Loucy (cell line): ENCODE measurements around the gene MYOT.

Experiments used
- H2AFZ ChIP-seq: fragments of 200-600 bp; sonication (generic); 2 replicates; pipeline ENCODE4 v1.6.0; 2016; ENCODE audit warnings: antibody characterized with exemption, mild to moderate bottlenecking, low read length, moderate library complexity
- H3F3A ChIP-seq: fragments of 200-600 bp; 2 replicates; pipeline ENCODE4 v1.6.0; 2016; ENCODE audit warnings: antibody characterized with exemption, low read depth, mild to moderate bottlenecking
- H3K27me3 ChIP-seq: fragments of 200-600 bp; sonication (generic); 2 replicates; pipeline ENCODE4 v1.6.1; 2014; ENCODE audit warnings: low read length, mild to moderate bottlenecking; ENCODE audit not compliant: insufficient read depth, poor library complexity, severe bottlenecking
- H3K36me3 ChIP-seq: fragments of 200-600 bp; sonication (generic); 2 replicates; pipeline ENCODE4 v1.6.1; 2016; ENCODE audit warnings: low read length; ENCODE audit not compliant: insufficient read depth
- H3K4me1 ChIP-seq: fragments of 200-600 bp; sonication (generic); 2 replicates; pipeline ENCODE4 v1.5.1; 2014; ENCODE audit warnings: low read length, mild to moderate bottlenecking; ENCODE audit not compliant: insufficient read depth, poor library complexity, severe bottlenecking
- H3K4me2 ChIP-seq: fragments of 200-600 bp; sonication (generic); 2 replicates; pipeline ENCODE4 v1.6.0; 2014; ENCODE audit warnings: antibody characterized with exemption, low read length, low read depth, mild to moderate bottlenecking; ENCODE audit not compliant: poor library complexity, severe bottlenecking
- H3K4me3 ChIP-seq: fragments of 200-600 bp; sonication (generic); 2 replicates; pipeline ENCODE4 v1.5.1; 2014; ENCODE audit warnings: low read length, mild to moderate bottlenecking, mixed read lengths; ENCODE audit not compliant: poor library complexity, severe bottlenecking
- H3K79me2 ChIP-seq: fragments of 200-600 bp; sonication (generic); 2 replicates; pipeline ENCODE4 v1.6.1; 2014; ENCODE audit warnings: low read length; ENCODE audit not compliant: insufficient read depth
- H3K9ac ChIP-seq: fragments of 200-600 bp; sonication (generic); 2 replicates; pipeline ENCODE4 v1.6.0; 2014; ENCODE audit warnings: mild to moderate bottlenecking, low read depth, low read length, moderate library complexity; ENCODE audit not compliant: poor library complexity, severe bottlenecking
- H3K9me2 ChIP-seq: fragments of 200-600 bp; sonication (generic); replicated peaks from 2 replicates; pipeline ENCODE4 v1.6.1; 2016; ENCODE audit warnings: low read depth, low read length, mixed read lengths
- H3K9me3 ChIP-seq: fragments of 200-600 bp; sonication (generic); 2 replicates; pipeline ENCODE4 v1.6.1; 2014; ENCODE audit warnings: mild to moderate bottlenecking, antibody characterized with exemption, low read length, low read depth; ENCODE audit not compliant: insufficient read depth
- H4K20me1 ChIP-seq: fragments of 200-600 bp; sonication (generic); 2 replicates; pipeline ENCODE4 v1.6.0; 2014; ENCODE audit warnings: antibody characterized with exemption, low read length, mild to moderate bottlenecking; ENCODE audit not compliant: insufficient read depth, poor library complexity, severe bottlenecking
- EZH2phosphoT487 ChIP-seq: fragments of 200-600 bp; IDR thresholded peaks from 2 replicates; pipeline ENCODE4 v1.6.1; 2018; ENCODE audit warnings: antibody characterized with exemption, mild to moderate bottlenecking, moderate library complexity, borderline replicate concordance
- TF ChIP-seq, protein P1 (sequence below): fragments of 200-600 bp; sonication (generic); conservative IDR thresholded peaks from 2 replicates; pipeline ENCODE4 v1.5.1; 2014; ENCODE audit warnings: mild to moderate bottlenecking, antibody characterized with exemption, low read length

MYOT gene, protein sequence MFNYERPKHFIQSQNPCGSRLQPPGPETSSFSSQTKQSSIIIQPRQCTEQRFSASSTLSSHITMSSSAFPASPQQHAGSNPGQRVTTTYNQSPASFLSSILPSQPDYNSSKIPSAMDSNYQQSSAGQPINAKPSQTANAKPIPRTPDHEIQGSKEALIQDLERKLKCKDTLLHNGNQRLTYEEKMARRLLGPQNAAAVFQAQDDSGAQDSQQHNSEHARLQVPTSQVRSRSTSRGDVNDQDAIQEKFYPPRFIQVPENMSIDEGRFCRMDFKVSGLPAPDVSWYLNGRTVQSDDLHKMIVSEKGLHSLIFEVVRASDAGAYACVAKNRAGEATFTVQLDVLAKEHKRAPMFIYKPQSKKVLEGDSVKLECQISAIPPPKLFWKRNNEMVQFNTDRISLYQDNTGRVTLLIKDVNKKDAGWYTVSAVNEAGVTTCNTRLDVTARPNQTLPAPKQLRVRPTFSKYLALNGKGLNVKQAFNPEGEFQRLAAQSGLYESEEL

DNA sequence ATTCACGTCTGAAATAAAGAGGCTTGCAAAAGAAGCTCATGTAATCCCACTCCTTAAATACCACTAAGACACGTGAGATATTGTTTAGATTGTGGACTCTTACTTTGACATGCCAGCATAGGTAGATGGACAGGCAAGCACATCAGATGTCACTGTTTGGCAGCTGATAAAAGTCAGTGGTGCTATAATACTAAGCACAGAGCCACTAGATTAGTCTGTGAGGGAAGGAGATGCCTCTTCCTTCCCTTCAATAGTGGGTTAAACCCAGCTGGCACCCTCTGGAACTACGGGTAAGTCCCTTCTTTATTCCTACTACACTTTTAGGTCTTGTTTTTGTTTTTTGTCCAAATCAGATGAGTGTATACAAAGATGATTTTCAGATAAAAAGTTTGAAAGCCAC is at the start of gene MYOT:
Gene MYOT, plus strand, starts transcription at position 197 of the 400 bp plus-strand sequence. CDS start 2,792 bp downstream, outside the sequence.
- H3K36me3 ChIP-seq, result no peaks in the 10 kb centered on the region
- no peaks in the 10 kb centered on the region for H3K27me3 ChIP-seq
- H3K9ac ChIP-seq, result no peak within 1 kb of the TSS
- H3K9me2 ChIP-seq, result no peaks in the 10 kb centered on the region
- H3K4me3 ChIP-seq, result no peak within 1 kb of the TSS
- no peak within 1 kb of the TSS for H2AFZ ChIP-seq
- H4K20me1 ChIP-seq, result no peaks in the 10 kb centered on the region
- H3K79me2 ChIP-seq, result no peaks in the 10 kb centered on the region
- TF ChIP-seq, protein P1, sequence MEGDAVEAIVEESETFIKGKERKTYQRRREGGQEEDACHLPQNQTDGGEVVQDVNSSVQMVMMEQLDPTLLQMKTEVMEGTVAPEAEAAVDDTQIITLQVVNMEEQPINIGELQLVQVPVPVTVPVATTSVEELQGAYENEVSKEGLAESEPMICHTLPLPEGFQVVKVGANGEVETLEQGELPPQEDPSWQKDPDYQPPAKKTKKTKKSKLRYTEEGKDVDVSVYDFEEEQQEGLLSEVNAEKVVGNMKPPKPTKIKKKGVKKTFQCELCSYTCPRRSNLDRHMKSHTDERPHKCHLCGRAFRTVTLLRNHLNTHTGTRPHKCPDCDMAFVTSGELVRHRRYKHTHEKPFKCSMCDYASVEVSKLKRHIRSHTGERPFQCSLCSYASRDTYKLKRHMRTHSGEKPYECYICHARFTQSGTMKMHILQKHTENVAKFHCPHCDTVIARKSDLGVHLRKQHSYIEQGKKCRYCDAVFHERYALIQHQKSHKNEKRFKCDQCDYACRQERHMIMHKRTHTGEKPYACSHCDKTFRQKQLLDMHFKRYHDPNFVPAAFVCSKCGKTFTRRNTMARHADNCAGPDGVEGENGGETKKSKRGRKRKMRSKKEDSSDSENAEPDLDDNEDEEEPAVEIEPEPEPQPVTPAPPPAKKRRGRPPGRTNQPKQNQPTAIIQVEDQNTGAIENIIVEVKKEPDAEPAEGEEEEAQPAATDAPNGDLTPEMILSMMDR, result no peak
- TF ChIP-seq EZH2phosphoT487, result no peak
- H3F3A ChIP-seq, result no peaks in the 10 kb centered on the region
- H3K4me2 ChIP-seq, result peak within 1 kb of the TSS; percentile 3
- H3K9me3 ChIP-seq, result no peaks in the 10 kb centered on the region
- peaks cover 12% of the 10 kb centered on the region for H3K4me1 ChIP-seq

DNA sequence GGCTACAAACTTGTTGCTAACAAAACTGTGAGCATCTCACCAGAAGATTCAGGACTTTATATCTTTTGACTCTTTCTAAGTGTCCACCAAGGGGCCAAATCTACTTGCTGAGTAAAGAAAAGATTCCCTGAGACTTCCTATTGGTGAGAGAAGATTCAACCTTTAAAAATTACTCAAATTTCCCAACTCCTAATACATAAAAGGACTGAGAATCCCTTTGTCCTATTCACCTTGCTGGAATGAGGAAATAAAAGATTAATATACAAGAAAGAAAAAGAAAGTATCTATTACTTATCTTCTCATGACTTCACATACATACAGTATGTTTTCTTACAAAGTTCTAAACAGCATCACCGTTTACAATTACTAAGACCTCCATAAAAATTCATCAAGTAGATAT is 47.9 kb upstream of the MYOT start:
- TF ChIP-seq, protein P1, result no peak
- no peak for TF ChIP-seq EZH2phosphoT487
- no peaks in the 10 kb centered on the region for H3F3A ChIP-seq

DNA sequence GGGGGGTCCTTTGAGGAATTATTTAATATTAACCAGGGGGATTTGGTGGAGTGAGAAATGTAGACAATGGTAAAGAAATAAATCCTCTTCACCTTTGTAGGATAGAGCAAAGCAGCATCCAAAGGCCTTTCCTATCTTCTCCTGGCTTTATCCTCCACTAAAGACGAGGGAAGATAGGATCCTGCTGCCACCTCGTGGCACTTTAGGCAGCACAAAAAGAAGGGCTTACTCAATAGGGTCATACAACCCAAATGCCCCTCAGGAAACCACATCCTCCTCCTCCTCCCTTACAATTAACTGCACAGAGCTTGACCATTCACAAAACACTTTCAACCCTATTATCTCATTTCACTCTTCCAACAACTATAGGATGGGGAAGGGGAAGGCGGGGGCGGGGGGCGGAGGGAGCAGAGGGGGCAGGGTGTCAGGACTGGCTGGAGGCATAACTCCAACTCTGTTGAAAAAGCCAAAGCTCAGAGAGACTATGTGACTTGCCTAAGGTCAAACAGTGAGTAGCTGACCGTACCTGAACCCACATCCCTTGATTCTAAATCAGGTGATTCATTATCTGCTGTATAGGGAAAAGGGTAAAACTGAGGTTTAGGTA is 45.4 kb upstream of the MYOT start:
- H3F3A ChIP-seq, result no peaks in the 10 kb centered on the region
- H3K9me2 ChIP-seq, result no peaks in the 10 kb centered on the region
- H3K36me3 ChIP-seq, result no peaks in the 10 kb centered on the region
- H3K27me3 ChIP-seq, result no peaks in the 10 kb centered on the region
- TF ChIP-seq, protein P1, result peak; percentile 63
- TF ChIP-seq EZH2phosphoT487, result no peak
- H3K4me3 ChIP-seq, result no peak overlapping the region
- H4K20me1 ChIP-seq, result no peaks in the 10 kb centered on the region
- H3K79me2 ChIP-seq, result no peaks in the 10 kb centered on the region
- no peak overlapping the region for H3K9ac ChIP-seq
- no peaks in the 10 kb centered on the region for H3K9me3 ChIP-seq
- no peak overlapping the region for H3K4me2 ChIP-seq
- no peak overlapping the region for H2AFZ ChIP-seq
- H3K4me1 ChIP-seq, result no peaks in the 10 kb centered on the region

More for the DNA sequence above, 47.9 kb upstream of the MYOT start:
- no peaks in the 10 kb centered on the region for H3K9me2 ChIP-seq
- H4K20me1 ChIP-seq, result no peaks in the 10 kb centered on the region
- H3K4me1 ChIP-seq, result no peaks in the 10 kb centered on the region
- H3K4me2 ChIP-seq, result no peak overlapping the region
- H3K4me3 ChIP-seq, result no peak overlapping the region
- no peak overlapping the region for H3K9ac ChIP-seq
- H3K9me3 ChIP-seq, result no peaks in the 10 kb centered on the region
- no peak overlapping the region for H2AFZ ChIP-seq
- H3K27me3 ChIP-seq, result no peaks in the 10 kb centered on the region
- no peaks in the 10 kb centered on the region for H3K36me3 ChIP-seq
- H3K79me2 ChIP-seq, result no peaks in the 10 kb centered on the region
